Neural cell (in vitro differentiated cells): ENCODE data around the gene CTBP2. TPM values are rescaled to one million over a fixed set of nuclear protein-coding genes. Genes with fewer than 3 reads are reported as not detected.

Experiments used
- H2AFZ ChIP-seq: fragments of 200-600, 300-800 bp; sonication (generic), shearing (Covaris generic); 2 replicates; pipeline ENCODE4 v1.6.0; 2014; ENCODE audit warnings: low read depth, mild to moderate bottlenecking, antibody characterized with exemption, low read length, moderate library complexity
- H3F3A ChIP-seq: fragments of 200-600 bp; shearing (Covaris generic); 2 replicates; pipeline ENCODE4 v1.6.1; 2016; ENCODE audit warnings: mild to moderate bottlenecking, moderate library complexity, mixed read lengths, antibody characterized with exemption, low read length; ENCODE audit not compliant: insufficient read depth, poor library complexity, severe bottlenecking
- H3K27ac ChIP-seq: fragments of 200-600, 300-800 bp; sonication (generic), shearing (Covaris generic); 2 replicates; pipeline ENCODE4 v1.5.1; 2014; ENCODE audit warnings: mild to moderate bottlenecking, low read length, moderate library complexity
- H3K27me3 ChIP-seq: fragments of 300-800, 200-600 bp; sonication (generic), shearing (Covaris generic); 2 replicates; pipeline ENCODE4 v1.6.0; 2014; ENCODE audit warnings: mild to moderate bottlenecking, low read depth, low read length, moderate library complexity; ENCODE audit not compliant: insufficient read depth
- H3K36me3 ChIP-seq: fragments of 300-800, 200-600 bp; sonication (generic), shearing (Covaris generic); 2 replicates; pipeline ENCODE4 v1.5.1; 2014; ENCODE audit warnings: mild to moderate bottlenecking, antibody characterized with exemption, low read length, moderate library complexity; ENCODE audit not compliant: insufficient read depth
- H3K4me2 ChIP-seq: fragments of 300-800, 200-600 bp; sonication (generic), shearing (Covaris generic); 2 replicates; pipeline ENCODE4 v1.6.0; 2014; ENCODE audit warnings: mild to moderate bottlenecking, low read length
- H3K4me3 ChIP-seq: fragments of 300-800, 200-600 bp; sonication (generic), shearing (Covaris generic); 2 replicates; pipeline ENCODE4 v1.5.1; 2014; ENCODE audit warnings: mild to moderate bottlenecking, low read length, moderate library complexity
- H3K79me2 ChIP-seq: fragments of 200-600 bp; shearing (Covaris generic); replicated peaks from 2 replicates; pipeline ENCODE4 v1.6.0; 2014; ENCODE audit warnings: mild to moderate bottlenecking, low read length, moderate library complexity; ENCODE audit not compliant: insufficient read depth
- H3K9ac ChIP-seq: fragments of 300-800, 200-600 bp; sonication (generic), shearing (Covaris generic); 2 replicates; pipeline ENCODE4 v1.6.1; 2016; ENCODE audit warnings: mild to moderate bottlenecking, low read length, mixed read lengths
- H3K9me2 ChIP-seq: fragments of 200-600 bp; shearing (Covaris generic); 2 replicates; pipeline ENCODE4 v1.6.1; 2016; ENCODE audit warnings: mild to moderate bottlenecking, low read length, mixed read lengths; ENCODE audit not compliant: insufficient read depth
- H3K9me3 ChIP-seq: fragments of 200-600, 300-800 bp; sonication (generic), shearing (Covaris generic); 2 replicates; pipeline ENCODE4 v1.6.1; 2016; ENCODE audit warnings: mild to moderate bottlenecking, mixed run types, low read length, moderate library complexity, mixed read lengths
- H4K20me1 ChIP-seq: fragments of 200-600 bp; shearing (Covaris generic); 2 replicates; pipeline ENCODE4 v1.6.1; 2016; ENCODE audit warnings: mild to moderate bottlenecking, mixed run types; ENCODE audit not compliant: insufficient read depth
- EP300 ChIP-seq: fragments of 450-650 bp; conservative IDR thresholded peaks from 2 replicates; pipeline ENCODE4 v1.6.1; 2014; ENCODE audit warnings: antibody characterized with exemption, mild to moderate bottlenecking, moderate library complexity; ENCODE audit not compliant: poor library complexity, severe bottlenecking
- EZH2 ChIP-seq: fragments of 200-600, 300-800 bp; shearing (Covaris generic), sonication (generic); IDR thresholded peaks from 2 replicates; pipeline ENCODE4 v1.6.1; 2014; ENCODE audit warnings: antibody characterized with exemption, low read length, borderline replicate concordance, mild to moderate bottlenecking; ENCODE audit not compliant: insufficient read depth, poor library complexity, severe bottlenecking
- MXI1 ChIP-seq: fragments of 450-650 bp; conservative IDR thresholded peaks from 2 replicates; pipeline ENCODE4 v1.6.1; 2014; ENCODE audit warnings: antibody characterized with exemption, mild to moderate bottlenecking; ENCODE audit not compliant: poor library complexity, severe bottlenecking
- POLR2AphosphoS5 ChIP-seq: IDR thresholded peaks from 2 replicates; pipeline ENCODE4 v1.6.1; 2012
- RAD21 ChIP-seq: fragments of 450-650 bp; conservative IDR thresholded peaks from 2 replicates; pipeline ENCODE4 v1.6.1; 2014; ENCODE audit warnings: antibody characterized with exemption, mild to moderate bottlenecking, moderate library complexity
- SMC3 ChIP-seq: fragments of 450-650 bp; conservative IDR thresholded peaks from 2 replicates; pipeline ENCODE4 v1.6.1; 2014; ENCODE audit warnings: antibody characterized with exemption, mild to moderate bottlenecking, moderate library complexity; ENCODE audit not compliant: poor library complexity
- TAF1 ChIP-seq: IDR thresholded peaks from 2 replicates; pipeline ENCODE4 v1.6.1; 2012; ENCODE audit warnings: low read depth
- polyA plus RNA-seq: library from polyadenylated mRNA; depleted of rRNA; stranded (reverse); fragments of >200 nt; gene quantifications from 2 replicates; pipeline ENCODE4 v1.2.3, GENCODE V29; 2014
- TF ChIP-seq, protein P1 (sequence below): fragments of 450-650 bp; IDR thresholded peaks from 2 replicates; pipeline ENCODE4 v1.5.1; 2014; ENCODE audit warnings: antibody characterized with exemption, mild to moderate bottlenecking, moderate library complexity; ENCODE audit not compliant: poor library complexity, severe bottlenecking
- TF ChIP-seq, protein P2 (sequence below): IDR thresholded peaks from 2 replicates; pipeline ENCODE4 v1.6.1; 2012; ENCODE audit warnings: borderline replicate concordance

CTBP2 gene
- polyA plus RNA-seq, 1 donor from 2014 or later = 59.5 TPM

- Histone ChIP-seq H3K9ac (no peak overlapping the region), H3K9me3 (no peaks in the 10 kb centered on the region), H3K9me2 (no peaks in the 10 kb centered on the region), H2AFZ (no peak overlapping the region), H4K20me1 (no peaks in the 10 kb centered on the region), H3F3A (no peaks in the 10 kb centered on the region), H3K27me3 (no peaks in the 10 kb centered on the region), H3K79me2 (no peaks in the 10 kb centered on the region), H3K4me2 (no peak overlapping the region), H3K27ac (no peak overlapping the region), H3K4me3 (no peak overlapping the region), H3K36me3 (no peaks in the 10 kb centered on the region)
- TF ChIP-seq, protein P1, sequence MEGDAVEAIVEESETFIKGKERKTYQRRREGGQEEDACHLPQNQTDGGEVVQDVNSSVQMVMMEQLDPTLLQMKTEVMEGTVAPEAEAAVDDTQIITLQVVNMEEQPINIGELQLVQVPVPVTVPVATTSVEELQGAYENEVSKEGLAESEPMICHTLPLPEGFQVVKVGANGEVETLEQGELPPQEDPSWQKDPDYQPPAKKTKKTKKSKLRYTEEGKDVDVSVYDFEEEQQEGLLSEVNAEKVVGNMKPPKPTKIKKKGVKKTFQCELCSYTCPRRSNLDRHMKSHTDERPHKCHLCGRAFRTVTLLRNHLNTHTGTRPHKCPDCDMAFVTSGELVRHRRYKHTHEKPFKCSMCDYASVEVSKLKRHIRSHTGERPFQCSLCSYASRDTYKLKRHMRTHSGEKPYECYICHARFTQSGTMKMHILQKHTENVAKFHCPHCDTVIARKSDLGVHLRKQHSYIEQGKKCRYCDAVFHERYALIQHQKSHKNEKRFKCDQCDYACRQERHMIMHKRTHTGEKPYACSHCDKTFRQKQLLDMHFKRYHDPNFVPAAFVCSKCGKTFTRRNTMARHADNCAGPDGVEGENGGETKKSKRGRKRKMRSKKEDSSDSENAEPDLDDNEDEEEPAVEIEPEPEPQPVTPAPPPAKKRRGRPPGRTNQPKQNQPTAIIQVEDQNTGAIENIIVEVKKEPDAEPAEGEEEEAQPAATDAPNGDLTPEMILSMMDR = no peak
- TF ChIP-seq EZH2 (no peak), EP300 (no peak), SMC3 (no peak), TAF1 (no peak), MXI1 (no peak), POLR2AphosphoS5 (no peak), RAD21 (no peak)
- TF ChIP-seq, protein P2, sequence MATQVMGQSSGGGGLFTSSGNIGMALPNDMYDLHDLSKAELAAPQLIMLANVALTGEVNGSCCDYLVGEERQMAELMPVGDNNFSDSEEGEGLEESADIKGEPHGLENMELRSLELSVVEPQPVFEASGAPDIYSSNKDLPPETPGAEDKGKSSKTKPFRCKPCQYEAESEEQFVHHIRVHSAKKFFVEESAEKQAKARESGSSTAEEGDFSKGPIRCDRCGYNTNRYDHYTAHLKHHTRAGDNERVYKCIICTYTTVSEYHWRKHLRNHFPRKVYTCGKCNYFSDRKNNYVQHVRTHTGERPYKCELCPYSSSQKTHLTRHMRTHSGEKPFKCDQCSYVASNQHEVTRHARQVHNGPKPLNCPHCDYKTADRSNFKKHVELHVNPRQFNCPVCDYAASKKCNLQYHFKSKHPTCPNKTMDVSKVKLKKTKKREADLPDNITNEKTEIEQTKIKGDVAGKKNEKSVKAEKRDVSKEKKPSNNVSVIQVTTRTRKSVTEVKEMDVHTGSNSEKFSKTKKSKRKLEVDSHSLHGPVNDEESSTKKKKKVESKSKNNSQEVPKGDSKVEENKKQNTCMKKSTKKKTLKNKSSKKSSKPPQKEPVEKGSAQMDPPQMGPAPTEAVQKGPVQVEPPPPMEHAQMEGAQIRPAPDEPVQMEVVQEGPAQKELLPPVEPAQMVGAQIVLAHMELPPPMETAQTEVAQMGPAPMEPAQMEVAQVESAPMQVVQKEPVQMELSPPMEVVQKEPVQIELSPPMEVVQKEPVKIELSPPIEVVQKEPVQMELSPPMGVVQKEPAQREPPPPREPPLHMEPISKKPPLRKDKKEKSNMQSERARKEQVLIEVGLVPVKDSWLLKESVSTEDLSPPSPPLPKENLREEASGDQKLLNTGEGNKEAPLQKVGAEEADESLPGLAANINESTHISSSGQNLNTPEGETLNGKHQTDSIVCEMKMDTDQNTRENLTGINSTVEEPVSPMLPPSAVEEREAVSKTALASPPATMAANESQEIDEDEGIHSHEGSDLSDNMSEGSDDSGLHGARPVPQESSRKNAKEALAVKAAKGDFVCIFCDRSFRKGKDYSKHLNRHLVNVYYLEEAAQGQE = no peak
Observed at GRCh38 chr10:125201108-125201524, 40.8 kb upstream of the CTBP2 start.

GRCh38 chr10:125200396-125200795, 40.0 kb upstream of the CTBP2 start:
- Histone ChIP-seq H3K9me2 (no peaks in the 10 kb centered on the region), H3K4me2 (no peak overlapping the region), H3F3A (no peaks in the 10 kb centered on the region), H3K9me3 (no peaks in the 10 kb centered on the region), H3K79me2 (no peaks in the 10 kb centered on the region), H3K27ac (no peak overlapping the region), H3K4me3 (no peak overlapping the region), H2AFZ (no peak overlapping the region), H4K20me1 (no peaks in the 10 kb centered on the region), H3K36me3 (no peaks in the 10 kb centered on the region), H3K27me3 (no peaks in the 10 kb centered on the region), H3K9ac (no peak overlapping the region)
- TF ChIP-seq SMC3 = no peak
- TF ChIP-seq MXI1 = no peak
- TF ChIP-seq EP300 = no peak
- TF ChIP-seq, protein P1 = no peak
- no peak for TF ChIP-seq EZH2
- TF ChIP-seq POLR2AphosphoS5 = no peak
- no peak for TF ChIP-seq TAF1
- TF ChIP-seq, protein P2 = no peak
- TF ChIP-seq RAD21 = no peak
